ENCODE results near the gene RALGAPA1. TPM values are rescaled to one million over a fixed set of nuclear protein-coding genes. Genes with fewer than 3 reads are reported as not detected.

RALGAPA1 gene
- total and polyA plus RNA-seq, 2 of the 13 experiments (the other 11 are each of a cell fraction or from before 2014, with no cell fraction given), result 65.0 to 89.2 TPM

- TF ChIP-seq LBX2 (CRISPR knock-in tag; IDR thresholded peaks at IDR 0.05; ENCODE audit: borderline replicate concordance) (no peak), TFDP2 (CRISPR knock-in tag; IDR thresholded peaks at IDR 0.05) (peak; percentile 96), TFDP1 (CRISPR knock-in tag; IDR thresholded peaks at IDR 0.05; ENCODE audit: borderline replicate concordance) (peak; percentile 85; the same call in 1 of the 2 replicates), ZNF430 (CRISPR knock-in tag; IDR thresholded peaks at IDR 0.05) (no peak), ZSCAN5A (CRISPR knock-in tag; IDR thresholded peaks at IDR 0.05; ENCODE audit: borderline replicate concordance) (0 out of 2 replicates have a peak, but pooled peaks have one; percentile 21), ARID3A (IDR thresholded peaks at IDR 0.05; ENCODE audit: low read depth, low read length) (peak; percentile 77), ZNF589 (CRISPR knock-in tag; conservative IDR thresholded peaks at IDR 0.05) (peak; percentile 58; the same call in 1 of the 2 replicates), MLX (CRISPR knock-in tag; IDR thresholded peaks at IDR 0.05) (peak; percentile 26; the same call in 1 of the 2 replicates), NFE2L2 (IDR thresholded peaks at IDR 0.05; ENCODE audit: low read length) (0 out of 2 replicates have a peak, but pooled peaks have one; percentile 1), FOXK1 (CRISPR knock-in tag; IDR thresholded peaks at IDR 0.05; ENCODE audit: borderline replicate concordance, low read depth) (0 out of 2 replicates have a peak, but pooled peaks have one; percentile 97), SNAPC5 (CRISPR knock-in tag; IDR thresholded peaks at IDR 0.05; ENCODE audit: borderline replicate concordance) (0 out of 2 replicates have a peak, but pooled peaks have one; percentile 16), ZNF24 (IDR thresholded peaks at IDR 0.05) (peak; percentile 70; the same call in 1 of the 2 replicates), SIX1 (CRISPR knock-in tag; IDR thresholded peaks at IDR 0.05; ENCODE audit: borderline replicate concordance) (peak; percentile 84; the same call in 1 of the 2 replicates)
Measured at GRCh38 chr14:35825968-35826217, 16.8 kb upstream of the RALGAPA1 start (continued).
